Measurements from ENCODE around the gene CSRP1. TPM values are rescaled to one million over a fixed set of nuclear protein-coding genes. Genes with fewer than 3 reads are reported as not detected.

Gene CSRP1
- total and polyA plus RNA-seq, 2 of the 13 experiments (the other 11 are each of a cell fraction or from before 2014, with no cell fraction given), result 17.7 to 68.9 TPM

DNA sequence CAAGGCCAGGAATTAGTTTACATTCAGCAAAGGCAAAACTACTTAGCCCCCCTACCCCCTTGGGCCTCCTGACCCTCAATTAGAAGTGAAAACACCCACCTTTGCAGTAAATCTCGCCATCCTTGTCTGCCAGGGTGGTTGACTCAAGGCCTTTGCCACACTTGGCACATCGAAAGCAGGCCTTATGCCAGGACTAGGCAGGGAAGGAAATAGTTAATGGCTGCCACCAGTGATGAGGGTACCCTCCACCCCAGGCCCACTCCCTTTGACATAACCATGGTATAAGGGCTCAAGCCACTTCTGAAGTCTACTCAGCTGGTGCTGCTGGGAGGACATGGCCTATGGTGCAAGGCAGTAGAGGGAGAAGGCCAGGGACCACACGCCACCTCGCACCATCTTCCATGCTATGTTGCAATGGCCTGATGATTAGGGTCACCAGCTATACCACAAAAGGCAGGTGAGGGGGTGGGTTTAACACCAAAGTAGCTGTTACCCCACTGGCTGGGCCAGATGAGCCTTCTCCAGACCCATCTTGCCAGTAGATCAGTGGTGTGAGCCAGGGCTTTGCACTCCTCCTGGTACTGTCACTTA is 21.6 kb downstream of the CSRP1 start:
- H3K36me3 ChIP-seq (replicated peaks in 1 of 2; ENCODE audit: control insufficient read depth in 1 of 2, insufficient read depth in 2 of 2, low read length in 2 of 2), result peaks cover 6 to 13% of the 10 kb centered on the region in 2 experiments; a peak in 3 of 5 replicates
- H4K20me1 ChIP-seq (ENCODE audit: insufficient read depth, low read length), result no peaks in the 10 kb centered on the region
- peaks cover 0 to 14% of the 10 kb centered on the region in 2 experiments; a peak in 2 of 5 replicates for H3K27me3 ChIP-seq (ENCODE audit: control insufficient read depth in 1 of 2, insufficient read depth in 2 of 2, low read length in 2 of 2)
- DNase-seq (ENCODE audit: low spot score) (no peak), FAIRE-seq (no peak), ATAC-seq (no peak)
- H3K9ac ChIP-seq (ENCODE audit: insufficient read depth, low read depth, low read length), result no peak overlapping the region
- no TSS peak for BruUV-seq (replicated peaks)
- peaks cover 24% of the 10 kb centered on the region for H3K4me1 ChIP-seq (ENCODE audit: insufficient read depth, low read length)
- no peak overlapping the region for H3K4me2 ChIP-seq (ENCODE audit: low read depth, low read length)
- intact Hi-C loops (cut with micrococcal nuclease; ENCODE audit: unreplicated experiment), result no loop called here
- H3K27ac ChIP-seq (ENCODE audit: extremely low read length, insufficient read depth, low read length), result no peak overlapping the region
- no peaks in the 10 kb centered on the region for H3K79me2 ChIP-seq (ENCODE audit: insufficient read depth, low read length)
- in situ Hi-C loops (cut with HindIII; ENCODE audit: extremely low pct_ligation_motif_present, low pct_unique_long_range_greater_than_20kb), result no loop called here
- no peaks in the 10 kb centered on the region for H3K9me3 ChIP-seq (ENCODE audit: low read length)
- 73% methylated on average over 2 of the region's 4 CpGs for WGBS (ENCODE audit: low lambda C conversion rate)
- POLR2A ChIA-PET, result interaction anchor here (1.7 kb wide), 1 partner anchor 17 kb away, joined by 5 read pairs; no protein-coding TSS in a partner anchor
- H2AFZ ChIP-seq (ENCODE audit: low read length), result no peak overlapping the region
- H3K4me3 ChIP-seq (replicated peaks in 1 of 3; ENCODE audit: insufficient read depth in 1 of 3, low read depth in 2 of 3, low read length in 3 of 3), result no peak overlapping the region
- CTCF ChIA-PET (ENCODE audit: low intra/inter-chr PET ratio, low total read pairs), result interaction anchor here (0.8 kb wide), 1 partner anchor 28 kb away, joined by 3 read pairs; no protein-coding TSS in a partner anchor
- TF ChIP-seq HOMEZ (CRISPR knock-in tag; IDR thresholded peaks at IDR 0.05; ENCODE audit: low read depth), result no peak
- TF ChIP-seq ZSCAN12 (CRISPR knock-in tag; IDR thresholded peaks at IDR 0.05), result no peak
- no peak for TF ChIP-seq ZNF496 (CRISPR knock-in tag; IDR thresholded peaks at IDR 0.05; ENCODE audit: insufficient replicate concordance)
- TF ChIP-seq POLR2AphosphoS5 (IDR thresholded peaks at IDR 0.05; ENCODE audit: low read depth, low read length), result no peak
- TF ChIP-seq ZFP36L1 (CRISPR knock-in tag; IDR thresholded peaks at IDR 0.05), result no peak
- TF ChIP-seq KAT8 (CRISPR knock-in tag; IDR thresholded peaks at IDR 0.05), result no peak
- TF ChIP-seq NPAS2 (CRISPR knock-in tag; IDR thresholded peaks at IDR 0.05; ENCODE audit: borderline replicate concordance), result no peak
- TF ChIP-seq MTERF4 (CRISPR knock-in tag; IDR thresholded peaks at IDR 0.05), result no peak
- TF ChIP-seq YY1 (IDR thresholded peaks at IDR 0.05; ENCODE audit: insufficient read depth, insufficient replicate concordance, low read depth, low read length), result no peak
- TF ChIP-seq ONECUT2 (CRISPR knock-in tag; IDR thresholded peaks at IDR 0.05), result no peak
- TF ChIP-seq, protein P1, sequence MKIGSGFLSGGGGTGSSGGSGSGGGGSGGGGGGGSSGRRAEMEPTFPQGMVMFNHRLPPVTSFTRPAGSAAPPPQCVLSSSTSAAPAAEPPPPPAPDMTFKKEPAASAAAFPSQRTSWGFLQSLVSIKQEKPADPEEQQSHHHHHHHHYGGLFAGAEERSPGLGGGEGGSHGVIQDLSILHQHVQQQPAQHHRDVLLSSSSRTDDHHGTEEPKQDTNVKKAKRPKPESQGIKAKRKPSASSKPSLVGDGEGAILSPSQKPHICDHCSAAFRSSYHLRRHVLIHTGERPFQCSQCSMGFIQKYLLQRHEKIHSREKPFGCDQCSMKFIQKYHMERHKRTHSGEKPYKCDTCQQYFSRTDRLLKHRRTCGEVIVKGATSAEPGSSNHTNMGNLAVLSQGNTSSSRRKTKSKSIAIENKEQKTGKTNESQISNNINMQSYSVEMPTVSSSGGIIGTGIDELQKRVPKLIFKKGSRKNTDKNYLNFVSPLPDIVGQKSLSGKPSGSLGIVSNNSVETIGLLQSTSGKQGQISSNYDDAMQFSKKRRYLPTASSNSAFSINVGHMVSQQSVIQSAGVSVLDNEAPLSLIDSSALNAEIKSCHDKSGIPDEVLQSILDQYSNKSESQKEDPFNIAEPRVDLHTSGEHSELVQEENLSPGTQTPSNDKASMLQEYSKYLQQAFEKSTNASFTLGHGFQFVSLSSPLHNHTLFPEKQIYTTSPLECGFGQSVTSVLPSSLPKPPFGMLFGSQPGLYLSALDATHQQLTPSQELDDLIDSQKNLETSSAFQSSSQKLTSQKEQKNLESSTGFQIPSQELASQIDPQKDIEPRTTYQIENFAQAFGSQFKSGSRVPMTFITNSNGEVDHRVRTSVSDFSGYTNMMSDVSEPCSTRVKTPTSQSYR (CRISPR knock-in tag; IDR thresholded peaks at IDR 0.05; ENCODE audit: borderline replicate concordance), result no peak
- TF ChIP-seq KAT2B (IDR thresholded peaks at IDR 0.05; ENCODE audit: borderline replicate concordance, low read depth, low read length), result no peak
- no peak for TF ChIP-seq PCBP1 (IDR thresholded peaks at IDR 0.05; ENCODE audit: borderline replicate concordance, low read depth, low read length)
- TF ChIP-seq, protein P2, sequence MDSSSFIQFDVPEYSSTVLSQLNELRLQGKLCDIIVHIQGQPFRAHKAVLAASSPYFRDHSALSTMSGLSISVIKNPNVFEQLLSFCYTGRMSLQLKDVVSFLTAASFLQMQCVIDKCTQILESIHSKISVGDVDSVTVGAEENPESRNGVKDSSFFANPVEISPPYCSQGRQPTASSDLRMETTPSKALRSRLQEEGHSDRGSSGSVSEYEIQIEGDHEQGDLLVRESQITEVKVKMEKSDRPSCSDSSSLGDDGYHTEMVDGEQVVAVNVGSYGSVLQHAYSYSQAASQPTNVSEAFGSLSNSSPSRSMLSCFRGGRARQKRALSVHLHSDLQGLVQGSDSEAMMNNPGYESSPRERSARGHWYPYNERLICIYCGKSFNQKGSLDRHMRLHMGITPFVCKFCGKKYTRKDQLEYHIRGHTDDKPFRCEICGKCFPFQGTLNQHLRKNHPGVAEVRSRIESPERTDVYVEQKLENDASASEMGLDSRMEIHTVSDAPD (CRISPR knock-in tag; IDR thresholded peaks at IDR 0.05), result no peak
